DND-41 (cell line): ENCODE results near the gene TMEM127.

Source experiments
- ATAC-seq: fragments of 200-7000 bp; cut with Tn5 transposase; 3 replicates; pipeline ENCODE4 v1.9.1; 2021; ENCODE audit warnings: low read depth; ENCODE audit not compliant: insufficient read depth
- DNase-seq: peaks from one replicate; pipeline ENCODE4 v3.0.0-alpha.2; 2020
- H2AFZ ChIP-seq: 2 replicates; pipeline ENCODE4 v1.6.0; 2012; ENCODE audit warnings: low read depth, low read length
- H3K27ac ChIP-seq: 2 replicates; pipeline ENCODE4 v1.5.1; 2012; ENCODE audit warnings: low read length, inconsistent platforms
- H3K27me3 ChIP-seq: fragments of 200-600 bp; sonication (generic); 2 replicates; pipeline ENCODE4 v1.6.0; 2012; ENCODE audit warnings: low read length, mild to moderate bottlenecking, inconsistent platforms; ENCODE audit not compliant: insufficient read depth, poor library complexity
- H3K36me3 ChIP-seq: 2 replicates; pipeline ENCODE4 v1.5.1; 2012; ENCODE audit warnings: low read length, inconsistent platforms; ENCODE audit not compliant: insufficient read depth
- H3K4me1 ChIP-seq: 2 replicates; pipeline ENCODE4 v1.5.1; 2012; ENCODE audit warnings: mild to moderate bottlenecking, low read length; ENCODE audit not compliant: insufficient read depth
- H3K4me2 ChIP-seq: 2 replicates; pipeline ENCODE4 v1.6.0; 2012; ENCODE audit warnings: mild to moderate bottlenecking, moderate library complexity, low read length, inconsistent platforms; ENCODE audit not compliant: insufficient read depth
- H3K4me3 ChIP-seq, 2 experiments: fragments of 200-600 bp in 1 of 2; shearing (Covaris generic) in 1 of 2; 2 replicates each; pipeline ENCODE4 v1.5.1; 2012 to 2016; ENCODE audit warnings: inconsistent platforms in 2 of 2, low read length in 2 of 2, mild to moderate bottlenecking in 2 of 2, low read depth in 1 of 2, moderate library complexity in 1 of 2
- H3K79me2 ChIP-seq: 2 replicates; pipeline ENCODE4 v1.6.0; 2012; ENCODE audit warnings: low read length, inconsistent platforms; ENCODE audit not compliant: insufficient read depth
- H3K9ac ChIP-seq: 2 replicates; pipeline ENCODE4 v1.6.0; 2012; ENCODE audit warnings: low read depth, mild to moderate bottlenecking, inconsistent platforms, low read length, moderate library complexity
- H3K9me3 ChIP-seq: 2 replicates; pipeline ENCODE4 v1.5.1; 2012; ENCODE audit warnings: low read length, moderate library complexity, mild to moderate bottlenecking, inconsistent platforms; ENCODE audit not compliant: insufficient read depth, severe bottlenecking
- H4K20me1 ChIP-seq: 2 replicates; pipeline ENCODE4 v1.6.0; 2012; ENCODE audit warnings: low read length; ENCODE audit not compliant: insufficient read depth
- CTCF ChIP-seq: IDR thresholded peaks from 2 replicates; pipeline ENCODE4 v1.5.1; 2012; ENCODE audit warnings: borderline replicate concordance, low read length, moderate library complexity, mild to moderate bottlenecking; ENCODE audit not compliant: poor library complexity, severe bottlenecking; ENCODE audit errors: extremely low read depth
- EZH2 ChIP-seq: IDR thresholded peaks from 3 replicates; pipeline ENCODE4 v1.6.1; 2012; ENCODE audit warnings: borderline replicate concordance, low read depth, mild to moderate bottlenecking, moderate library complexity, low read length, inconsistent platforms; ENCODE audit not compliant: severe bottlenecking

Gene TMEM127

GRCh38 chr2:96218508-96219131 is 47.2 kb downstream of the TMEM127 start:
- Histone ChIP-seq H2AFZ (no peak overlapping the region), H3K9me3 (no peaks in the 10 kb centered on the region), H3K27me3 (no peaks in the 10 kb centered on the region), H3K36me3 (no peaks in the 10 kb centered on the region), H3K4me2 (no peak overlapping the region), H3K79me2 (no peaks in the 10 kb centered on the region), H3K27ac (no peak overlapping the region), H3K4me3 (no peak overlapping the region), H3K9ac (no peak overlapping the region), H4K20me1 (no peaks in the 10 kb centered on the region), H3K4me1 (no peaks in the 10 kb centered on the region)
- ATAC-seq: no peak
- no peak for DNase-seq
- TF ChIP-seq CTCF (no peak), EZH2 (no peak)

- Histone ChIP-seq H3K4me1 (peaks cover 10% of the 10 kb centered on the region), H3K27me3 (no peaks in the 10 kb centered on the region), H2AFZ (no peak overlapping the region), H3K79me2 (peaks cover 9% of the 10 kb centered on the region), H3K27ac (no peak overlapping the region), H3K4me3 (no peak overlapping the region), H4K20me1 (no peaks in the 10 kb centered on the region), H3K4me2 (no peak overlapping the region), H3K36me3 (no peaks in the 10 kb centered on the region), H3K9ac (no peak overlapping the region), H3K9me3 (no peaks in the 10 kb centered on the region)
- TF ChIP-seq CTCF: no peak
- no peak for TF ChIP-seq EZH2
- DNase-seq (no peak), ATAC-seq (no peak)
Measured at GRCh38 chr2:96214554-96214953, 51.2 kb downstream of the TMEM127 start.

- H3K4me1 ChIP-seq: peaks cover 14% of the 10 kb centered on the region
Measured at GRCh38 chr2:96213379-96213778, 52.4 kb downstream of the TMEM127 start.

More at GRCh38 chr2:96213379-96213778, 52.4 kb downstream of the TMEM127 start:
- no peak overlapping the region for H2AFZ ChIP-seq
- no peak overlapping the region for H3K4me3 ChIP-seq
- ATAC-seq: no peak
- no peak overlapping the region for H3K9ac ChIP-seq
- no peak overlapping the region for H3K27ac ChIP-seq
- no peaks in the 10 kb centered on the region for H3K9me3 ChIP-seq
- no peak for TF ChIP-seq CTCF
- H3K4me2 ChIP-seq: no peak overlapping the region
- peaks cover 16% of the 10 kb centered on the region for H3K79me2 ChIP-seq
- H3K27me3 ChIP-seq: no peaks in the 10 kb centered on the region
- H3K36me3 ChIP-seq: no peaks in the 10 kb centered on the region
- no peaks in the 10 kb centered on the region for H4K20me1 ChIP-seq
- no peak for DNase-seq
